ENCODE results near the gene MYRFL. TPM values are rescaled to one million over a fixed set of nuclear protein-coding genes. Genes with fewer than 3 reads are reported as not detected.

Gene MYRFL
- total RNA-seq, 2 donors from 2014 or later = not detected

GRCh38 chr12:69996722-69997121, 171.7 kb downstream of the MYRFL start:
- no peak overlapping the region for H3K27ac ChIP-seq
- DNase-seq (ENCODE audit: low spot score) = no peak
- H3K9me3 ChIP-seq = no peaks in the 10 kb centered on the region
- no peaks in the 10 kb centered on the region for H3K4me1 ChIP-seq
- H3K4me3 ChIP-seq = no peak overlapping the region
- H3K36me3 ChIP-seq = no peaks in the 10 kb centered on the region
- H3K27me3 ChIP-seq = no peaks in the 10 kb centered on the region
- no peak for TF ChIP-seq CTCF (IDR thresholded peaks at IDR 0.05)

- Histone ChIP-seq H3K9me3 (no peaks in the 10 kb centered on the region), H3K36me3 (no peaks in the 10 kb centered on the region), H3K4me1 (no peaks in the 10 kb centered on the region), H3K27ac (no peak overlapping the region), H3K4me3 (no peak overlapping the region), H3K27me3 (no peaks in the 10 kb centered on the region)
- no peak for DNase-seq (ENCODE audit: low spot score)
- no peak for TF ChIP-seq CTCF (IDR thresholded peaks at IDR 0.05)
Measured at GRCh38 chr12:69998011-69998410, 173.0 kb downstream of the MYRFL start.

GRCh38 chr12:69998922-69999321, 173.9 kb downstream of the MYRFL start:
- H3K27me3 ChIP-seq = no peaks in the 10 kb centered on the region
- H3K4me3 ChIP-seq = no peak overlapping the region
- no peaks in the 10 kb centered on the region for H3K4me1 ChIP-seq
- TF ChIP-seq CTCF (IDR thresholded peaks at IDR 0.05) = no peak
- DNase-seq (ENCODE audit: low spot score) = no peak
- H3K36me3 ChIP-seq = no peaks in the 10 kb centered on the region
- no peaks in the 10 kb centered on the region for H3K9me3 ChIP-seq
- H3K27ac ChIP-seq = no peak overlapping the region

GRCh38 chr12:69999561-69999960, 174.5 kb downstream of the MYRFL start:
- Histone ChIP-seq H3K4me1 (no peaks in the 10 kb centered on the region), H3K27ac (no peak overlapping the region), H3K4me3 (no peak overlapping the region), H3K9me3 (no peaks in the 10 kb centered on the region), H3K36me3 (no peaks in the 10 kb centered on the region), H3K27me3 (no peaks in the 10 kb centered on the region)
- DNase-seq (ENCODE audit: low spot score) = no peak
- TF ChIP-seq CTCF (IDR thresholded peaks at IDR 0.05) = no peak

- Histone ChIP-seq H3K4me3 (no peak overlapping the region), H3K36me3 (no peaks in the 10 kb centered on the region), H3K27ac (peak overlapping the region; percentile 33 to 46), H3K27me3 (no peaks in the 10 kb centered on the region), H3K4me1 (no peaks in the 10 kb centered on the region), H3K9me3 (peaks cover 0 to 5% of the 10 kb centered on the region in 2 donors)
- TF ChIP-seq CTCF (IDR thresholded peaks at IDR 0.05) = no peak
- DNase-seq (ENCODE audit: low spot score) = no peak
Measured at GRCh38 chr12:70002097-70002911, 177.3 kb downstream of the MYRFL start.

- H3K4me3 ChIP-seq = no peak overlapping the region
- peak overlapping the region; percentile 33 to 46 for H3K27ac ChIP-seq
- no peak for TF ChIP-seq CTCF (IDR thresholded peaks at IDR 0.05)
- H3K27me3 ChIP-seq = no peaks in the 10 kb centered on the region
- H3K9me3 ChIP-seq = peaks cover 0 to 11% of the 10 kb centered on the region in 2 donors
- no peak for DNase-seq (ENCODE audit: low spot score)
- no peaks in the 10 kb centered on the region for H3K36me3 ChIP-seq
- no peaks in the 10 kb centered on the region for H3K4me1 ChIP-seq
Measured at GRCh38 chr12:70002912-70003255, 177.9 kb downstream of the MYRFL start.
